H1 (cell line): Measurements from ENCODE around the gene C22orf23. TPM values are rescaled to one million over a fixed set of nuclear protein-coding genes. Genes with fewer than 3 reads are reported as not detected.

Source experiments
- EGR1 ChIP-seq: IDR thresholded peaks from 2 replicates; pipeline ENCODE4 v1.6.1; 2011; ENCODE audit warnings: low read depth, low read length, borderline replicate concordance
- KDM4A ChIP-seq: IDR thresholded peaks from one replicate; pipeline ENCODE4 v1.7.1; 2012; ENCODE audit warnings: low read depth, mild to moderate bottlenecking, moderate library complexity, low read length, inconsistent platforms; ENCODE audit not compliant: severe bottlenecking
- RBBP5 ChIP-seq: IDR thresholded peaks from 2 replicates; pipeline ENCODE4 v1.7.1; 2012; ENCODE audit warnings: low read depth, mild to moderate bottlenecking, inconsistent platforms, low read length, moderate library complexity, borderline replicate concordance
- SRF ChIP-seq: IDR thresholded peaks from 2 replicates; pipeline ENCODE4 v1.6.1; 2011; ENCODE audit warnings: mild to moderate bottlenecking, low read depth, low read length, moderate library complexity
- TAF1 ChIP-seq: IDR thresholded peaks from 2 replicates; pipeline ENCODE4 v1.6.1; 2011; ENCODE audit warnings: mild to moderate bottlenecking, low read depth, low read length
- YY1 ChIP-seq: IDR thresholded peaks from 2 replicates; pipeline ENCODE4 v1.6.1; 2011; ENCODE audit warnings: low read depth, mild to moderate bottlenecking, low read length
- polyA plus RNA-seq, 7 experiments: library from polyadenylated mRNA; depleted of rRNA in 3 of 7; stranded (reverse) in 5 of 7; unstranded in 2 of 7; fragments of >200 nt in 5 of 7; fragments of 200-250 nt in 2 of 7; gene quantifications; 1 replicate in 5 of 7; 2 replicates in 1 of 7; 4 replicates in 1 of 7; pipeline versions ENCODE4 v1.2.1 to v1.2.3, GENCODE V29; 2011 to 2013; ENCODE audit warnings: missing spikeins in 2 of 7, mixed read lengths in 2 of 7
- total RNA-seq: library from RNA; stranded (reverse); fragmentation: NEBNext Ultra II Directional; extraction: Animal tissue kit (Norgen Biotek cat#: 25700); gene quantifications from 2 replicates; pipeline ENCODE4 v1.2.1, GENCODE V29; 2021
- TF ChIP-seq, protein P1 (sequence below): fragments of 300-600 bp; sonication (generic); IDR thresholded peaks from 2 replicates; pipeline ENCODE4 v1.7.1; 2012; ENCODE audit warnings: low read length, moderate library complexity, mild to moderate bottlenecking, inconsistent platforms; ENCODE audit not compliant: insufficient replicate concordance
- TF ChIP-seq, protein P2 (sequence below): IDR thresholded peaks from 2 replicates; pipeline ENCODE4 v1.6.1; 2011; ENCODE audit warnings: low read length, improper control_type of control experiment

Gene C22orf23
- total and polyA plus RNA-seq, 2 of the 8 experiments (the other 6 are each of a cell fraction or from before 2014, with no cell fraction given): 0.50 to 0.54 TPM

DNA sequence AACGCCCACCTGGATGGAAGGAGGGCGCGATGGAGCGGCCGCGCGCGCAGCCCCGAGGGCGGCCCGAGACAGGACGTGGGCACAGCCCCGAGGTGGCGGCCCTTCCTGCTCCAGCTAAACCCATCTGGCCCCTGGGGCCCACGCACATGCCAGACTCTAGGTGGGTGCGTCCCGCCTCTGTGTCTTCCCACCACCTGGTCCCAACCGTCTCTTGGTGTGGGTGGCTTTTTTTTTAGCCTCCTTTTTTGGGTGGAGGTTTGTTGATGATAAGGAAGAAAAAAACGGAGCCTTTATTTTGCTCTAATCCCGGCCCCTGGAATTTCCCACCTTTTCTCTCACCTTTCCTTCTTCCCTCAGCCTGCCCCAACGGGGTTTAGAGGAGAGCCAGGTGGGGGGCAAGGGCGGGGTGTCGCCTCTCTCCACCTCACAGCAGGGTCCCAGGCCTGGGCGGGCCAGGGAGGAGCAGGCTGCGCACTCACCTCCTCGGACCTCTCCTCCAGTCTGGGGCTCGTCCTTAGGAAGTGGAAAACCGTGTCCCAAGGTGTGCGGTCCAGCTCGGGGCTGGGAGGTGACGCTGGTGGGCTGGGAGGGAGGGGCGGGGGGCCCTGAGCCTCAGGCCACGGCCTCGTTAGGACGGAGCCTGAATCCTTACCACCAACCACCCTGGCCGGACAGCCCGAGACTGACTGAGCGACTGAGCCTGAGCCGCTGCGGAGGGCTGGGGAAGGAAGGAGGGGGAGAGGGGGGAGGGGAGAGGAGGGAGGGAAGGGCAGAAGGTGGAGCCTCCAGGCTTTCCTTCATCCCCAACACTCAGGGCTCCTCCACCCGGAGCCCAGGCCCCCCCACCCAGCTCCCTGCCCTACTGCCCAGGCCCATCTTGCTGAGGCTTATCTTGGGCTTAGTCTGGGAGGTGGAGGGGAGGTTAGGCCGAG, 30.7 kb upstream of the C22orf23 start, which contains the start of gene SOX10 (continued):
- TF ChIP-seq, protein P1, sequence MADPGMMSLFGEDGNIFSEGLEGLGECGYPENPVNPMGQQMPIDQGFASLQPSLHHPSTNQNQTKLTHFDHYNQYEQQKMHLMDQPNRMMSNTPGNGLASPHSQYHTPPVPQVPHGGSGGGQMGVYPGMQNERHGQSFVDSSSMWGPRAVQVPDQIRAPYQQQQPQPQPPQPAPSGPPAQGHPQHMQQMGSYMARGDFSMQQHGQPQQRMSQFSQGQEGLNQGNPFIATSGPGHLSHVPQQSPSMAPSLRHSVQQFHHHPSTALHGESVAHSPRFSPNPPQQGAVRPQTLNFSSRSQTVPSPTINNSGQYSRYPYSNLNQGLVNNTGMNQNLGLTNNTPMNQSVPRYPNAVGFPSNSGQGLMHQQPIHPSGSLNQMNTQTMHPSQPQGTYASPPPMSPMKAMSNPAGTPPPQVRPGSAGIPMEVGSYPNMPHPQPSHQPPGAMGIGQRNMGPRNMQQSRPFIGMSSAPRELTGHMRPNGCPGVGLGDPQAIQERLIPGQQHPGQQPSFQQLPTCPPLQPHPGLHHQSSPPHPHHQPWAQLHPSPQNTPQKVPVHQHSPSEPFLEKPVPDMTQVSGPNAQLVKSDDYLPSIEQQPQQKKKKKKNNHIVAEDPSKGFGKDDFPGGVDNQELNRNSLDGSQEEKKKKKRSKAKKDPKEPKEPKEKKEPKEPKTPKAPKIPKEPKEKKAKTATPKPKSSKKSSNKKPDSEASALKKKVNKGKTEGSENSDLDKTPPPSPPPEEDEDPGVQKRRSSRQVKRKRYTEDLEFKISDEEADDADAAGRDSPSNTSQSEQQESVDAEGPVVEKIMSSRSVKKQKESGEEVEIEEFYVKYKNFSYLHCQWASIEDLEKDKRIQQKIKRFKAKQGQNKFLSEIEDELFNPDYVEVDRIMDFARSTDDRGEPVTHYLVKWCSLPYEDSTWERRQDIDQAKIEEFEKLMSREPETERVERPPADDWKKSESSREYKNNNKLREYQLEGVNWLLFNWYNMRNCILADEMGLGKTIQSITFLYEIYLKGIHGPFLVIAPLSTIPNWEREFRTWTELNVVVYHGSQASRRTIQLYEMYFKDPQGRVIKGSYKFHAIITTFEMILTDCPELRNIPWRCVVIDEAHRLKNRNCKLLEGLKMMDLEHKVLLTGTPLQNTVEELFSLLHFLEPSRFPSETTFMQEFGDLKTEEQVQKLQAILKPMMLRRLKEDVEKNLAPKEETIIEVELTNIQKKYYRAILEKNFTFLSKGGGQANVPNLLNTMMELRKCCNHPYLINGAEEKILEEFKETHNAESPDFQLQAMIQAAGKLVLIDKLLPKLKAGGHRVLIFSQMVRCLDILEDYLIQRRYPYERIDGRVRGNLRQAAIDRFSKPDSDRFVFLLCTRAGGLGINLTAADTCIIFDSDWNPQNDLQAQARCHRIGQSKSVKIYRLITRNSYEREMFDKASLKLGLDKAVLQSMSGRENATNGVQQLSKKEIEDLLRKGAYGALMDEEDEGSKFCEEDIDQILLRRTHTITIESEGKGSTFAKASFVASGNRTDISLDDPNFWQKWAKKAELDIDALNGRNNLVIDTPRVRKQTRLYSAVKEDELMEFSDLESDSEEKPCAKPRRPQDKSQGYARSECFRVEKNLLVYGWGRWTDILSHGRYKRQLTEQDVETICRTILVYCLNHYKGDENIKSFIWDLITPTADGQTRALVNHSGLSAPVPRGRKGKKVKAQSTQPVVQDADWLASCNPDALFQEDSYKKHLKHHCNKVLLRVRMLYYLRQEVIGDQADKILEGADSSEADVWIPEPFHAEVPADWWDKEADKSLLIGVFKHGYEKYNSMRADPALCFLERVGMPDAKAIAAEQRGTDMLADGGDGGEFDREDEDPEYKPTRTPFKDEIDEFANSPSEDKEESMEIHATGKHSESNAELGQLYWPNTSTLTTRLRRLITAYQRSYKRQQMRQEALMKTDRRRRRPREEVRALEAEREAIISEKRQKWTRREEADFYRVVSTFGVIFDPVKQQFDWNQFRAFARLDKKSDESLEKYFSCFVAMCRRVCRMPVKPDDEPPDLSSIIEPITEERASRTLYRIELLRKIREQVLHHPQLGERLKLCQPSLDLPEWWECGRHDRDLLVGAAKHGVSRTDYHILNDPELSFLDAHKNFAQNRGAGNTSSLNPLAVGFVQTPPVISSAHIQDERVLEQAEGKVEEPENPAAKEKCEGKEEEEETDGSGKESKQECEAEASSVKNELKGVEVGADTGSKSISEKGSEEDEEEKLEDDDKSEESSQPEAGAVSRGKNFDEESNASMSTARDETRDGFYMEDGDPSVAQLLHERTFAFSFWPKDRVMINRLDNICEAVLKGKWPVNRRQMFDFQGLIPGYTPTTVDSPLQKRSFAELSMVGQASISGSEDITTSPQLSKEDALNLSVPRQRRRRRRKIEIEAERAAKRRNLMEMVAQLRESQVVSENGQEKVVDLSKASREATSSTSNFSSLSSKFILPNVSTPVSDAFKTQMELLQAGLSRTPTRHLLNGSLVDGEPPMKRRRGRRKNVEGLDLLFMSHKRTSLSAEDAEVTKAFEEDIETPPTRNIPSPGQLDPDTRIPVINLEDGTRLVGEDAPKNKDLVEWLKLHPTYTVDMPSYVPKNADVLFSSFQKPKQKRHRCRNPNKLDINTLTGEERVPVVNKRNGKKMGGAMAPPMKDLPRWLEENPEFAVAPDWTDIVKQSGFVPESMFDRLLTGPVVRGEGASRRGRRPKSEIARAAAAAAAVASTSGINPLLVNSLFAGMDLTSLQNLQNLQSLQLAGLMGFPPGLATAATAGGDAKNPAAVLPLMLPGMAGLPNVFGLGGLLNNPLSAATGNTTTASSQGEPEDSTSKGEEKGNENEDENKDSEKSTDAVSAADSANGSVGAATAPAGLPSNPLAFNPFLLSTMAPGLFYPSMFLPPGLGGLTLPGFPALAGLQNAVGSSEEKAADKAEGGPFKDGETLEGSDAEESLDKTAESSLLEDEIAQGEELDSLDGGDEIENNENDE: no peak
- no peak for TF ChIP-seq EGR1
- TF ChIP-seq SRF: no peak
- TF ChIP-seq YY1: no peak
- peak; percentile 80 for TF ChIP-seq TAF1
- TF ChIP-seq KDM4A: peak; percentile 31
- no peak for TF ChIP-seq RBBP5
- TF ChIP-seq, protein P2, sequence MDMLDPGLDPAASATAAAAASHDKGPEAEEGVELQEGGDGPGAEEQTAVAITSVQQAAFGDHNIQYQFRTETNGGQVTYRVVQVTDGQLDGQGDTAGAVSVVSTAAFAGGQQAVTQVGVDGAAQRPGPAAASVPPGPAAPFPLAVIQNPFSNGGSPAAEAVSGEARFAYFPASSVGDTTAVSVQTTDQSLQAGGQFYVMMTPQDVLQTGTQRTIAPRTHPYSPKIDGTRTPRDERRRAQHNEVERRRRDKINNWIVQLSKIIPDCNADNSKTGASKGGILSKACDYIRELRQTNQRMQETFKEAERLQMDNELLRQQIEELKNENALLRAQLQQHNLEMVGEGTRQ: no peak
